ENCODE results near the gene QRFP.

The QRFP gene

GRCh38 chr9:130872093-130872492 is 24.5 kb downstream of the QRFP start:
- no peak for DNase-seq (ENCODE audit: low spot score)

GRCh38 chr9:130871395-130872062 is 25.1 kb downstream of the QRFP start:
- no peak for DNase-seq (ENCODE audit: low spot score)

DNA sequence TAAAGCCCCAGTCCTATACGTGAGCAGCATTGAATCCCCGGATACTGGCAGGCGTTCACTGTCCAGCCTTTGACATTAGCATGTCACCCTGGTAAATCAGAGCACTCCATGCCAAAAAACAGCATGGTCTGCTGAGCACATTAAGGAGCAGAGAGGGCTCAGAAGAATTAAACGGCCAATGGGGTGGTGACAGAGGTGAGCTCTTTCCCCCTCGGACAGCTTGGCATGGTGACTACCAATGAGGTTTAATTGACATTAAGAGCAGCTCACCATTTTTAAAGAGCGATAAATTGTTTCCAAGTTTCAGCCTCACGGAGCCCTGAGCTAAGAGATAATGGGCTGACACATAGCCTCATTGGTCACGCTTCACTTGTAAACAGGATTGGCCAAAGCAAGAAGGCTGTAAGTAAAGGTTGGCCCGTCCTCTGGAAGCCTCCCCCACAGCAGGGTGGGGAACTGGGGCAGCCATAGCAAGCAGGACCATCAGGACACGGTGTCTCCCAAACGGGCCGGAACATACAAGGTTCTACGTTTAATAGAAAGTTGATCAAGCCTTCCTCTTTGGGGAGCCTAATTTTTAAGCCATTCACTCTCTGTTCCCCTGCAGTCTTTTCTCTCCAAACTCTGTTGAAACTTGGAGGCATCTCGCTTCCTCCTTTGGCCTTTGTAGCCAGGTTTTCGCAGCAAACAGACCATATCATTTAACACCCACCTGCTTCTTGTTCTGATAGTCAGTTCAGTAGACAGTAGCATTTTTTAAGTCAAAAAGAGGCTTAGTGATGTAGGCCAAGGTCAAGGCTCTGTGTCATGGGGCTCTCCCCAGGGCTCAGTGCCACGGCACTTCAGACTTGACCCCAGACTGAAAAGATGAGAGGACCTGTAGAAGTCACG is 25.9 kb downstream of the QRFP start:
- DNase-seq (ENCODE audit: low spot score), result no peak

- DNase-seq (ENCODE audit: low spot score), result no peak
Measured at GRCh38 chr9:130869250-130869649, 27.4 kb downstream of the QRFP start.

GRCh38 chr9:130868230-130868629 is 28.4 kb downstream of the QRFP start:
- DNase-seq (ENCODE audit: low spot score), result no peak

DNA sequence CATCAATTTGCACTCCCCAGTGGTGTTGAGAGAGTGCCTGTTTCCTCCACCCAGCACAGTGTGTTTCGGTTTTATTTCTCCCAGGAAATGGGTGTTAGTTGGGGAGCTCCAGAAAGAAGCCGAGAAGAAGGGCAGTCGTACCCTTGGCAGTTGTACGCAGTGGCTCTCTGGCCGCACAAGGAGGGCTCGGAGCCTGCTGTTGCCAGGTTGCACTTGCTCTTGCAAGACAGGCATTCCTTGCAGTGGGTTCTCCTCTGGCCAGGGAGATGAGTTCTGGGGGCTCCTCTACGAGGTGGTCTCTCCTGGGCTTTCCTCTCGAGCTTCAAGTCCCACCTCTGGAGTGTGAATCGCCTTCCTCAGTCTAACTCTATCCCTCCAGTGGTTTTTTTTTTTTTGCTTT is 29.1 kb downstream of the QRFP start:
- no peak for DNase-seq (ENCODE audit: low spot score)

- peak; percentile 75 for DNase-seq (ENCODE audit: low spot score)
Measured at GRCh38 chr9:130866474-130866965, 30.1 kb downstream of the QRFP start.

DNA sequence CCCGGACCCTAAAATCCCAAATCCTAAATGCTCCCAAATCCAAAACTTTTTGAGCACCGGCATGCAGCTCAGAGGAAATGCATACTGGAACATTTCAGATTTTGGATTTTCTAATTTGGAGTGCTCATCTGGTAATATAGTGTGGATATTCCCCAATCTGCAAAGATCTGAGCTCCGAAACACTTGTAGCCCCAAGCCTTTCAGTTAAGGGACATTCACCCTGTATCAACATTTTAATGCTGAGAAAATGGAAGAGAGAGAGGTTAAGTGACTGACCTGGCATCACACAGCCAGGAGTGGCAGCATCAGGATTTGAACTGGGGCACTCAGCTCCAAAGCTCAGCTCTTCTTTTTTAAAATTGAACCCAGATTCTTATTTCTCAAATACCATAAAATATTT is 30.7 kb downstream of the QRFP start:
- no peak for DNase-seq (ENCODE audit: low spot score)

GRCh38 chr9:130864541-130864940 is 32.1 kb downstream of the QRFP start:
- DNase-seq (ENCODE audit: low spot score), result no peak

- DNase-seq (ENCODE audit: low spot score), result no peak
Measured at GRCh38 chr9:130862747-130863146, 33.9 kb downstream of the QRFP start.

DNA sequence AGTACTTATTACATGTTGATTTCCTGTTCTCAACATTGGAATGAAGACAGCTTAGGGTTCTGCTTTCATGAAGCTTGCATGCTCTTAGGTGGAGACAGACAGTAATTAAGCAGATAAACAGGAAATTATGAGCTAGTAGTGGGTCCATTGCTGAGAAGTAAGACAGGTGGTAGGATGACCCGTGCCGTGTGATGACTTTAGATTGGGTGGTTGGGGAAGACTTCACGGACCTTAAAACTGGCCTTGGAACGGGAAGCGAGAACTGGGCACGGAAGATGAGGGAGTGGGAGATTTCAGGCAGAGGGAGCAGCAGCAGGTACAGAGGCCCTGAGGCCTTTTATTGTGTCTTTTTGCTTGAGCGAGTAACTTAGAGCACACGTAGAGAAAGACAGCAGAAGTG is 34.4 kb downstream of the QRFP start:
- no peak for DNase-seq (ENCODE audit: low spot score)

- no peak for DNase-seq (ENCODE audit: low spot score)
Measured at GRCh38 chr9:130861372-130862180, 35.0 kb downstream of the QRFP start.

- peak; percentile 93 for DNase-seq (ENCODE audit: low spot score)
Measured at GRCh38 chr9:130860458-130861316, 35.9 kb downstream of the QRFP start.

DNA sequence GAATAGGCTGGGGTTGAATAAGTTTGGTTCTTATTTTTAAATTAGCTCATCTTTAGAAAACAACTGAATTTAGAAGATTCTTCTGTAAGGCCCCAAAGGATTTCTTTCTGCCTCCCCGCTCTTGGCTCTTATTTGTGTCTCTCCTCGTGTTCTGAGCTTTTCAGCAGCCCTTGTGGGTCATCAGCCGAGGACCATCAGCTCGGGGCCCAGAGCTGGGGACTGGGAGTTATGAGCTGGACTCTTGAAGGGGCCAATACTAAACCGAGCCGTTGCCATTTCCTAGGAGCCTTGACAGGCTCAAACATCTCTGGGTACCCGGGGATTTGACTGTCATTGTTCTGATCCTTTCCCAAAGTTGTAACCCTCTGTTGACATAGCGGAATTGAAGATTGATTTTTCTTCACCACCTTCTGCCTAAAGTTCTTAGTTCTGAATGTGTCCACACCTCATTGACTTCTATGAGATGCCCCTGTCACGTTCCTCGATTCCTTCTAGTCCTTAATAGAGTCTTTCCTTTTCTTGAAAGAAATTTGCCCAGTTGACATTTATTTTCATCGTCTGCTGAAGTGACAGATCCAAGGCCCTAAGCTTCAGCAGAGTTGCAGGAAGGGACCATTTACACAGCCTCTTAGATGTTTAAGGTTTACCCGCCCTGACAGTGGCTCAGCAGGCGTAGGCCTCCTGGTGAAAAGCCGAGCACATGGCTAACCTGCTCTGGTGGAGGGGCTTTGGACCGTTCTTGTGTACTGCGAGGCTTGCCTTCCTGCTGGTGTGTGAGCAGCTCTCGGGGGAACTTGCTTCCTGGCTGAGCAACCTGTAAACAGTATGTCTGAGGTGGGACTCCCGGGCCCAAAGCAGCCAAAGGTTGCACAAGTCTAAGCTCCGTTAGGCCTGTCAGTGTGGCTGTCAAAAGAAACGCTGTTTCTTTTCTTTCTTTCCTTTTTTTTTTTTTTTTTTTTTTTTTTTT is 37.6 kb downstream of the QRFP start:
- no peak for DNase-seq (ENCODE audit: low spot score)

DNA sequence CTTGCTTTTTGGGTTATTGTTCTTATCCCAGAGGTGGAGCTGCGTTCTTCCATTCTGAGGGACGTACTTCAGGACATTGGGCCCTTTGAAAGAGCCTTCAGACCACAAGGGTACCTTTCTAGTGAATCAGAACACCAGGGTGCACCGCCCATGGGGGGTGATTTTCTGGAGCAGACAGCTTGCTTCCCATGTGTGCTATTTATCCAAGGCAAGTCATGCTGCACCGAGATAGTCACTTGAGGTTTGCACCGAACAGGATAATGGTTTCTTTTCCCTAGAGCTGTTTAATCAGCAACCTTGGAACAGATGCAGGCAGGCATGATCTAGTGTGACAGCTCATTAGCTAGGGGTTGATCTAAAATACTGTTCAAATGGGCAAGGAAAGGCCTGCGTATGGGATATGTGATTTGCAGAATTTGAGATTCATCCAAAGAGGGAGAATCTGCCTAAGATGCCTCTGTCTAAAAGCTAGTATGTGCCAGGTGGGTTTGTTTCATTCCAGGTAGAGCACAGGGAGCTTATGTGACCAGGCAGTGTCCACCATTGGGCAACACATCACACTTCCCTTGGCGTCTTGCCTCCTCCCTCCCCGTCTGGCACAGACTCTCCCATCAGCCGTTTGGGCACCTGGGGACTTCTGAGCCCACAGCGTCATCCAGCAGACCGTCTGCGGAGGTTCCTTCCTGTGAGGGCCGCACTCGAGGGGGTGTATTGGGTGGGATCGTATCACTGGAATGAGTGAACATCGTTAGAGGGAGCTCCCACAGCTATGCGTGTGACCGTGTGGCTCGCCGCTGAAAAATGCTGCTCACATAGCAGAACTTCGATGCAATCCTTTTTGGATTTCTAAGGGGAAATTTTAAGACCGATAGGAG is 38.5 kb downstream of the QRFP start:
- peak; percentile 75 for DNase-seq (ENCODE audit: low spot score)

GRCh38 chr9:130856474-130856873 is 40.1 kb downstream of the QRFP start:
- DNase-seq (ENCODE audit: low spot score), result no peak

GRCh38 chr9:130854835-130855234 is 41.8 kb downstream of the QRFP start:
- DNase-seq (ENCODE audit: low spot score), result no peak

DNA sequence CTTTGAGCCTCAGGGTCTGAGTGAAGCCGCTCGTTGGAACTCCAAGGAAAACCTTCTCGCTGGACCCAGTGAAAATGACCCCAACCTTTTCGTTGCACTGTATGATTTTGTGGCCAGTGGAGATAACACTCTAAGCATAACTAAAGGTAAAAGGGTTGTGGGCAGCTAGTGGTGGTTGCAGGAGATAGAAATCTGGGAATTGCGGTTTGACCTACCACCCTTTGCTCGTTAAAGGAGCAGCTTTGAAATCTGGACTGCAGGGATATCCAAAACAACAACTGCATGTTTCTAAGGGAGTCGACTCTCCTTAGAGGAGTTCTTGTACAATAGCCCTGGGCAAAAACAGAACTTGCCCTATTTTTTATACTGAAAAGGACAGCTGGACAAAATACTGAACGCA is 42.5 kb downstream of the QRFP start:
- DNase-seq (ENCODE audit: low spot score), result no peak

DNA sequence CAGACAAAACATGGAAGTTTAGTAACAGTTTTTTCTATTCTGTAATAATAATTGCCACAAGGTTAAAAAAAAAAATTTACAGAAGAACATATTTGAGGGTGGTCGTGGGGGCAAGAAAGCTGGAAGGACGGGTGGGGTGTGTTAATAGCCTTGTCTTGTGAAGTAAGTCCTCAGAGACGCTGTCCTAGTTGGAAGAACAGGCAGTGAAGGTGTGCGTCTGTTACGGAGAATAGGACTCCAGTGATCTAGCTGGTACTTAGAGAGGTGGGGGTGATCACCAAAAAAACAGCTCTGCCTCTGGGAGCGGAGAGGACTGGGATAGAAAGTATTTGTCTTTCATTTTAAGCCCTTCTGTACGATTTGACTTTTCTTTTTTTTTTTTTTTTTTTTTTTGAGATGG is 43.8 kb downstream of the QRFP start:
- no peak for DNase-seq (ENCODE audit: low spot score)

Measured in AG08395 (cell line).